Measurements from ENCODE around the gene ERVMER34-1. TPM values are rescaled to one million over a fixed set of nuclear protein-coding genes. Genes with fewer than 3 reads are reported as not detected.

ERVMER34-1 gene, protein sequence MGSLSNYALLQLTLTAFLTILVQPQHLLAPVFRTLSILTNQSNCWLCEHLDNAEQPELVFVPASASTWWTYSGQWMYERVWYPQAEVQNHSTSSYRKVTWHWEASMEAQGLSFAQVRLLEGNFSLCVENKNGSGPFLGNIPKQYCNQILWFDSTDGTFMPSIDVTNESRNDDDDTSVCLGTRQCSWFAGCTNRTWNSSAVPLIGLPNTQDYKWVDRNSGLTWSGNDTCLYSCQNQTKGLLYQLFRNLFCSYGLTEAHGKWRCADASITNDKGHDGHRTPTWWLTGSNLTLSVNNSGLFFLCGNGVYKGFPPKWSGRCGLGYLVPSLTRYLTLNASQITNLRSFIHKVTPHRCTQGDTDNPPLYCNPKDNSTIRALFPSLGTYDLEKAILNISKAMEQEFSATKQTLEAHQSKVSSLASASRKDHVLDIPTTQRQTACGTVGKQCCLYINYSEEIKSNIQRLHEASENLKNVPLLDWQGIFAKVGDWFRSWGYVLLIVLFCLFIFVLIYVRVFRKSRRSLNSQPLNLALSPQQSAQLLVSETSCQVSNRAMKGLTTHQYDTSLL
- total RNA-seq (not detected), polyA plus RNA-seq (not detected), total RNA-seq (0 to 0.08 (median 0) reads per million in 6 experiments)

DNA sequence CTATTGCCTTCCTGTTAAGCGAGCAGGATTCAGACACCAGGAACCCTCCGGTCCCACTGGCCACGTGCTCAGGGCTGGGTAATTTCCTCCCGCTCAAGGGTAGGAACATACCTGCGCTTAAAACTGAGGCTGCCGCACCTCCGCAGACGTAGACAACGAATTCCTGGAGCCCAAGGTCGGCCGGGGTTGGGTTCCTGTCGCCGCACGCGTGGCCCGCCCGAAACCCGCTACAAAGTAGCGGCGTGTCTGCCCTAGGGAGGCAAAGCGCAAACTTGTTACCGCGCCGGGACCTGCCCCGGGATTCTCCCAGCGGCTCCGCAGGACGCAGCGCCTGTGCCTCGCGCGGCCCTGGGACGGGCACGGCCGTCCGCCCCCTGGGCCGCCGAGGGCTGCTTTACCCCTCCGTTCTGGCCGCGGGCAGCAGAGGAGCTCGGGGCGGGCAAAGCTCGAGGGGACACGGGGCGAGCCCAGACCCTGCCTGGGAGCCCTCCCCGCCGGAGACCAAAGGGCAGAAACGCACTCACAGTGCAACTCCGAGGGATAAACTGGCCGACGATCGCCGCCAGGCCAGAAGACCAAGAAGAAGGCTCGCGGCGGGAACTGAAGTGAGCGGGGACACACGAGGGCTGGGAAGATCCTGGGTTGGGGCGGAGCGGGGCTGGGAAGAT is at the start of gene ERVMER34-1:
Gene ERVMER34-1 (minus strand): TSS at position 607 of the 668 bp plus-strand sequence. CDS start 5,905 bp downstream, outside the sequence.
- POLR2A ChIA-PET, result no interaction called here
- peak within 1 kb of the TSS in 1 of 10 donors; percentile 25 for H3K27ac Mint-ChIP-seq
- peaks cover 0 to 8% (median 0%) of the 10 kb centered on the region in 9 donors for H3K9me3 Mint-ChIP-seq
- peaks cover 41 to 82% (median 59%) of the 10 kb centered on the region in 5 donors for H3K27me3 Mint-ChIP-seq
- H3K4me1 Mint-ChIP-seq, result peaks cover 2 to 12% (median 7%) of the 10 kb centered on the region in 4 donors
- H3K4me3 Mint-ChIP-seq, result peak within 1 kb of the TSS; percentile 63 to 83 (median 72)
- peak in 5 of 10 donors; percentile 5 to 62 (median 6) for DNase-seq
- ATAC-seq, result peak; percentile 46 to 59
- H3K36me3 Mint-ChIP-seq, result peaks cover 0 to 5% (median 5%) of the 10 kb centered on the region in 3 donors

DNA sequence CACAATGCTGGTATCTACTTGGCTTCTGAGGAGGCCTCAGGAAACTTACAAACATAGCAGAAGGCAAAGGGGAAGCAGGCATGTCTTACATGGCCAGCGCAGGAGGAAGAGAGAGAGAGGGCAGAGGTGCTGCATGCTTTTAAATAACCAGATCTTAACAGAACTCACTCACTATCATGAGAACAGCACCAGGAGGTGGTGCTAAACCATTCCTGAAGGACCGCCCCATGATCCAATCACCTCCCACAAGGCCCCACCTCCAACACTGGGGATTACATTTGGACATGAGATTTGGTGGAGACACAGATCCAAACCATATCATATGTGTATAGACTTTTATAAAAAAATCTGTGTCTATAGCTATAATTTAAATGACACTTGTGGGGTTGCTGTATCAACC is 48.6 kb upstream of the ERVMER34-1 start:
- no peak for ATAC-seq
- H3K9me3 Mint-ChIP-seq, result peaks cover 0 to 24% (median 9%) of the 10 kb centered on the region in 9 donors
- POLR2A ChIA-PET, result no interaction called here

DNA sequence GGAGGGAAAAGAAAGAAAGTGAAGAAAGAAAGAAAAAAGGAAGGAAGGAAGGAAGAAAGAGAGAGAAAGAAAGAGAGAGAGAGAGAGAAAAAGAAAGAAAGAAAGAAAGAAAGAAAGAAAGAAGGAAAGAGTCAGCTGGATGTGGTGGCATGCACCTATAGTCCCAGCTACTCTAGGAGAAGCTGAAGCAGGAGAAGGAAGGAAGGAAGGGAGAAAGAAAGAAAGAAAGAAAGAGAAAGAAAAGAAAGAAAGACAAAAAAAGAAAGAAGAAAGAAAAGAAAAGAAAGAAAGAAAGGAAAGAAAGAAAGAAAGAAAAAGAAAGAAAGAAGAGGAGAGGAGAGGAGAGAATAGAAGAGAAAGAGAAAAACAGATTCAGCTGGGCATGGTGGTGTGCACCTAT is 44.3 kb upstream of the ERVMER34-1 start:
- no peak overlapping the region for H3K27ac Mint-ChIP-seq
- POLR2A ChIA-PET, result no interaction called here
- peaks cover 0 to 4% (median 0%) of the 10 kb centered on the region in 3 donors for H3K36me3 Mint-ChIP-seq
- H3K9me3 Mint-ChIP-seq, result peaks cover 0 to 5% (median 0%) of the 10 kb centered on the region in 9 donors
- no peaks in the 10 kb centered on the region for H3K4me1 Mint-ChIP-seq
- DNase-seq (no peak), ATAC-seq (no peak)
- H3K27me3 Mint-ChIP-seq, result peaks cover 0 to 7% (median 4%) of the 10 kb centered on the region in 5 donors
- H3K4me3 Mint-ChIP-seq, result no peak overlapping the region

More for the DNA sequence above, 48.6 kb upstream of the ERVMER34-1 start:
- Mint-ChIP-seq H3K27ac (peak overlapping the region in 1 of 10 donors; percentile 64), H3K27me3 (peaks cover 12 to 21% (median 15%) of the 10 kb centered on the region in 5 donors), H3K4me3 (no peak overlapping the region), H3K36me3 (peaks cover 0 to 18% (median 3%) of the 10 kb centered on the region in 3 donors), H3K4me1 (no peaks in the 10 kb centered on the region)
- no peak for DNase-seq

DNA sequence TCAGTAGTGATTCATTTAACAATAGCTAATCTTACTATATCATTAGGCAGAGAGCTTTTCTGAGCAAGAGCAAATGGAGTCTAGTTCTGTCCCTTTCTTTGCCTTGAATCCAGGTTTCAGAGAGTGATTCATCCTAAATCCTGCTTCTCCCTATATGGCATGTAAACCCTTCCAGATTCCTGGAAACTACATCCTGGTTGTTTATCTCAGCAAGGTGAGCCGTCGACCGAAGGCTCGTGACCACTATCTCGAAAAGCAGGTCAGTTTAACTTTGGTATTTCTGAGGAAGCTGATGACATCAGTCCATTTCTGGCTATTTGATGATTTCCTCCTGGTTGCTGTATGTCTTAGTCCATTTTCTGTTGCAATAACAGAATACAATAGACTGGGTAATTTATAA is 40.7 kb upstream of the ERVMER34-1 start:
- H3K27ac Mint-ChIP-seq, result no peak overlapping the region
- POLR2A ChIA-PET, result no interaction called here
- no peaks in the 10 kb centered on the region for H3K4me1 Mint-ChIP-seq
- no peaks in the 10 kb centered on the region for H3K36me3 Mint-ChIP-seq
- no peaks in the 10 kb centered on the region for H3K9me3 Mint-ChIP-seq
- no peak overlapping the region for H3K4me3 Mint-ChIP-seq
- no peak for DNase-seq
- H3K27me3 Mint-ChIP-seq, result peaks cover 0 to 2% (median 0%) of the 10 kb centered on the region in 5 donors
- no peak for ATAC-seq

DNA sequence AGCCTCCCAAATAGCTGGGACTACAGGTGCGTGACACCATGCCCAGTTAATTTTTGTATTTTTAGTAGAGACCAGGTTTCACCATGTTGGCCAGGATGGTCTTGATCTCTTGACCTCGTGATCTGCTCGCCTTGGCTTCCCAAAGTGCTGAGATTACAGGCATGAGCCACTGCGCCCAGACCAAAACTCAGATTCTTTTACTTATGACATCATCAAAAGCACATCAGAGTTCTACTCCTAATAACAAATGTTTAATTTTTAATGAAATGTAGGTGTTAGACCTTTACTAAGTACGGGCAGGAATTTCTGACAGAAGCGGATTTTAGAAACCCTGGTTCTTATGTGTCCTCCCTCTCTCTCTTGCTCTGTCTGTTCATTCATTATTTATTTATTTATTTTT is 38.5 kb upstream of the ERVMER34-1 start:
- no peak for ATAC-seq
- Mint-ChIP-seq H3K4me3 (no peak overlapping the region), H3K27ac (no peak overlapping the region), H3K27me3 (peaks cover 0 to 4% (median 3%) of the 10 kb centered on the region in 5 donors), H3K9me3 (peaks cover 0 to 2% (median 0%) of the 10 kb centered on the region in 9 donors), H3K36me3 (no peaks in the 10 kb centered on the region), H3K4me1 (no peaks in the 10 kb centered on the region)
- POLR2A ChIA-PET, result no interaction called here
- DNase-seq, result no peak

DNA sequence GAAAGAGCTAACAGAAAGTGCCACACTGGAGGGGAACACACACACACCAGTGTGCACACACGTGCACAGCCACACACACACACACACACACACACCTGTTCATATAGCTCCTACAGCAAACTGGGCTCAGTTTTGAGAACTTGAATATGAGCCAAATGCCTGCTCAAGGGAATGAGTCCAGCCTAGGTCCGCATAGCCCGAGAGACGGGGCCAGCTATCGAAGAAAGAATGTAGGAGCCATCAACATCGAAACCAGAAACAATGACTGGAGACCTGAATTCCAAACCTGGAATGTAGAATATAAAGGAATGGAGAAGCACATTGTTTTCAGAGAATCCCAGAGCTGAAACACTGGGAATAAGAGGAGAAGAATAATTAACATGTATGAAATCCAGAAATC is 37.6 kb upstream of the ERVMER34-1 start:
- no peaks in the 10 kb centered on the region for H3K4me1 Mint-ChIP-seq

DNA sequence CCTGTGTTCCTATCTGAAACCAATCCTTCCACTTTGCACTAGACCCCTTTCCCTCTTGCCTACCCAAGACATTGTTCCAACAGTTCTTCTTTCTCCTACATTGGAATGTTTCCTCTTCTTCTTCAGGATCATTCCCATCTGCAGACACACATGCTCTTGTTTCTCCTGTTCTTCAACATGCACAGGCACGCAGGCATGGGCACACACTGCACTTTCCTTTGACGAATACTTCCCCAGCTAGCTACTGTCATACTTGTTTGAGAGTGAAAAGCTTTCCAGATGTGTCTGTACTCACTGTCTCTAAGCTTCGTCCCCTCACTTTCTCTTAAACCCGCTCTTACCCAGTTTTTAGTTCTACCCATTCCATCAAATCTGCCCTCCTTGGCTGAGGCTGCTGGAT is 31.8 kb upstream of the ERVMER34-1 start:
- no peak for ATAC-seq
- H3K9me3 Mint-ChIP-seq, result peaks cover 0 to 4% (median 2%) of the 10 kb centered on the region in 9 donors
- no peak for DNase-seq
- H3K27me3 Mint-ChIP-seq, result peaks cover 1 to 13% (median 11%) of the 10 kb centered on the region in 5 donors
- H3K4me3 Mint-ChIP-seq, result no peak overlapping the region
- no peaks in the 10 kb centered on the region for H3K36me3 Mint-ChIP-seq
- H3K4me1 Mint-ChIP-seq, result no peaks in the 10 kb centered on the region
- POLR2A ChIA-PET, result no interaction called here
- H3K27ac Mint-ChIP-seq, result no peak overlapping the region

More for the DNA sequence above, 37.6 kb upstream of the ERVMER34-1 start:
- POLR2A ChIA-PET, result no interaction called here
- peaks cover 0 to 4% (median 3%) of the 10 kb centered on the region in 5 donors for H3K27me3 Mint-ChIP-seq
- peaks cover 0 to 4% (median 0%) of the 10 kb centered on the region in 9 donors for H3K9me3 Mint-ChIP-seq
- H3K36me3 Mint-ChIP-seq, result no peaks in the 10 kb centered on the region
- H3K4me3 Mint-ChIP-seq, result no peak overlapping the region
- DNase-seq, result no peak
- no peak overlapping the region for H3K27ac Mint-ChIP-seq
- no peak for ATAC-seq

DNA sequence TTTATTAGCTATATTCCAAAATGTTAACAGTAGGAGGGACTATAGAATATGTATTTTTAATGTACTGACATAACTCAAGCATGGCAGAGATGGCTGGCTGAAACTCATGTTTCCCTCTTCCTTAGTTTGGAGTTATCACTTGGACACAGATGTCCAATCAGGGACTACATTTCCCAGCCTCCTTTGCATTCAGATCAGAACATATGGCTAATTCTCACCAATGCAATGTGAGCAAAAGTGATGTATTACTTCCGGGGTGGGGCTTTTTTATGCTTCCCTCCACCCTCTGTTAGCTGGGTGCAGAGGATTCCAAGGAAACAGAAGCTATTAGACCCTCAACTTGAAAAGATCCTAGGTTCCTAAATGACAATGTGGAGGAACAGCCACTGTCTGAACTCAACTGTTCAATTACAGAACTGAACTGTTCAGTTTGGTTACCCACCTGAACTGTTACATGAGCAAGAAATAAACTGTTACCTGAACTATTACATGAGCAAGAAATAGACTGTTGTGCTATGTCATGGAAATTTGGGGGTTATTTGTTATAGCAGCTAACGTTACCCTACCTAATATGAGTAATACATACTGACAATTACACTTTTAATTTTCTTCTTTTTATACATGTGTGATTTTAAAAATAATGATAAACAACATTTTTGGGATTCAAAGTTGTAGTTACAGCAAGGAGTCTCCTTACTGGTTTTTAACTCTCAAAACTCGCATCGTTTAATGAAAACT is 29.6 kb upstream of the ERVMER34-1 start:
- Mint-ChIP-seq H3K4me3 (no peak overlapping the region), H3K27me3 (peaks cover 12 to 31% (median 21%) of the 10 kb centered on the region in 5 donors), H3K36me3 (no peaks in the 10 kb centered on the region), H3K4me1 (peaks cover 0 to 2% (median 0%) of the 10 kb centered on the region in 4 donors), H3K27ac (no peak overlapping the region), H3K9me3 (peaks cover 0 to 6% (median under 1%) of the 10 kb centered on the region in 9 donors)
- DNase-seq (no peak), ATAC-seq (no peak)
- POLR2A ChIA-PET, result no interaction called here

DNA sequence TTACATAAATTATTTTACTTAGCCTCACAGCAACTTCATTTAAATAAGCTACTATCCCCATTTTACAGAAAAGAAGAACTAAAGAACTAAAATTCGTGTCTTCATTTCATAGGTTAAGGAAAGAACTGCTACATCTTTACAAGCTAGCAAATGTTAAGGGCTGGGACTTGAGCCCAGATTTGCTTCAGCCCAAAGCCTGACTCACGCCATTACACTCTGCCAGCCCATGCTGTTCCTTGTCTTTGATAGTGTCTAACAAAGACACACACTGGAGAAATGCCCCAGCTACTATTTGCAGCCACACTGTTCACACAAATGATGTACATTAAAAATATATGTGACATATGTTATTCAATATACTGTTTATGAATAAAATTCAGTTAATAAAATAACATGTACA is 29.0 kb upstream of the ERVMER34-1 start:
- H3K4me3 Mint-ChIP-seq, result no peak overlapping the region
- H3K27ac Mint-ChIP-seq, result no peak overlapping the region
- peaks cover 0 to 8% (median 0%) of the 10 kb centered on the region in 9 donors for H3K9me3 Mint-ChIP-seq
- DNase-seq (no peak), ATAC-seq (no peak)
- H3K4me1 Mint-ChIP-seq, result peaks cover 0 to 2% (median 0%) of the 10 kb centered on the region in 4 donors
- H3K27me3 Mint-ChIP-seq, result peaks cover 11 to 32% (median 20%) of the 10 kb centered on the region in 5 donors
- POLR2A ChIA-PET, result no interaction called here
- no peaks in the 10 kb centered on the region for H3K36me3 Mint-ChIP-seq

DNA sequence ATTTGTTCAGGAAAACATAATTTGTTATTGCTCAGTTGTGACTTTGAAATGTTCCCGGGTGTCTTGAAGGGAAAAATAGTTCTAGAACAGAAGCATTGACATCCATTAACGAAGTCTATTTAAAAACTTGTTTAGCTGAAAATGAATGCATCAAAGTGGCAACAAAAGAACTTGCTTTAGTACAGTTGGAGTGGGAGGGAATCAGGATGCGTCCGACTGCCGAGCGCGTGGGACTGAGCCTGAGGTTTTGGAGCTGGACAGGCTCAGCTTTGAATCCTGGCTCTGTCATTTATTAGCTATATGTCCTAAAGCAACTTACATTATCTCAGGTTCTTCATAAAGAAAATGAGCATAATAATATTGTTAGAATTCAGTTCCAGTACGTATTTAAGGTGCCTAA is 9.0 kb upstream of the ERVMER34-1 start:
- H3K27me3 Mint-ChIP-seq, result peaks cover 14 to 22% (median 20%) of the 10 kb centered on the region in 5 donors
- no peak overlapping the region for H3K27ac Mint-ChIP-seq
- DNase-seq (no peak), ATAC-seq (no peak)
- H3K4me1 Mint-ChIP-seq, result no peaks in the 10 kb centered on the region
- no peak overlapping the region for H3K4me3 Mint-ChIP-seq
- H3K9me3 Mint-ChIP-seq, result no peaks in the 10 kb centered on the region
- peaks cover 0 to 5% (median 0%) of the 10 kb centered on the region in 3 donors for H3K36me3 Mint-ChIP-seq
- POLR2A ChIA-PET, result no interaction called here

DNA sequence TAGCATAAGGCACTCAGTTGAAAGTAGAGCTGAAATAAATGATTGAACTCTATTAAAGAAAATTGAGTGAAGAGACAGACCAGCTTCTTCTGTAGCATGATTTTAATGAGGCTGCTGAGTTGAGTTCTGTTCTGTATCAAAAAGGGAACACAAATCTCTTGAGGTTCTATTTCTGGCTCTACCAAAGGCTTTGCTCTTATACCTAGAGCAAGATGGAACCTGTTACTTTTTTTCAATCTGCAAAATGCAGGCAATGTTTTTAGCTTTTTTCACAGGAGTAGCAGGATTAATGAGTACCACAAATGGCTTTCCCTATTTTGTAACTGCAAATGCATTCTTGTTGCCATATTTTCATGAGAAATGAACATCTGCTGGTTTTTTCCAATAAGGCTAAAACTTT is 4.2 kb upstream of the ERVMER34-1 start:
- Mint-ChIP-seq H3K4me1 (peaks cover 2 to 10% (median 5%) of the 10 kb centered on the region in 4 donors), H3K27ac (no peak overlapping the region), H3K4me3 (no peak overlapping the region), H3K27me3 (peaks cover 29 to 70% (median 48%) of the 10 kb centered on the region in 5 donors), H3K36me3 (peaks cover 0 to 10% (median 5%) of the 10 kb centered on the region in 3 donors), H3K9me3 (peaks cover 0 to 8% (median 0%) of the 10 kb centered on the region in 9 donors)
- no peak for ATAC-seq
- DNase-seq, result no peak
- POLR2A ChIA-PET, result no interaction called here

DNA sequence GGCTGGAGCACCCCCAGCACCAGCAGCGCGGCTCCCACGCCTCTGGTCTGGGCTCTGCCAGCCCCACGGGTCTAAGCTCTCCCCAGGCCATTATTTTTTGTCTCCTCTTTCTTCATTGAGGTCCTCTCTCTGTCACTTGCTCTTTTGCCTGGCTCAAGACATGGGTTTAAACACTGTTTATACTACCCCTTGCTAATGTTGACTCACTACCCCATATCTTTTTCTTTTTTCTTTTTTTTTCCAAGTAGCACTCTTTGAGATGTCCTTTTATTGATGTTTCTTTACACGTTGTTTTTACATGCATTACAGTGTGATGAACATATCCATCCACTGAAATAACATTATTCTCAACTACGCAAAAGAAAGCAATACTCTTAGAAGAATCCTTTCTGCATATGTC is 1.7 kb upstream of the ERVMER34-1 start:
- peaks cover 0 to 10% (median 5%) of the 10 kb centered on the region in 3 donors for H3K36me3 Mint-ChIP-seq
- peaks cover 0 to 8% (median 0%) of the 10 kb centered on the region in 9 donors for H3K9me3 Mint-ChIP-seq
- peaks cover 40 to 80% (median 58%) of the 10 kb centered on the region in 5 donors for H3K27me3 Mint-ChIP-seq
- ATAC-seq (no peak), DNase-seq (no peak)
- POLR2A ChIA-PET, result no interaction called here
- no peak overlapping the region for H3K27ac Mint-ChIP-seq
- H3K4me1 Mint-ChIP-seq, result peaks cover 2 to 12% (median 7%) of the 10 kb centered on the region in 4 donors
- H3K4me3 Mint-ChIP-seq, result peak overlapping the region in 4 of 10 donors; percentile 5 to 36 (median 14)
